Amniotic stem cell (primary cell): Measurements from ENCODE around the gene CACNG4.
"Not testable (repeated sequence)": the region's sequence is repeated elsewhere in the genome, so short reads cannot be mapped to it uniquely, and the experiment has no call there.

Source experiments
- DNase-seq: peaks from one replicate; lab custom pipeline; 2025; lab: John Stamatoyannopoulos, UW

Gene CACNG4

DNA sequence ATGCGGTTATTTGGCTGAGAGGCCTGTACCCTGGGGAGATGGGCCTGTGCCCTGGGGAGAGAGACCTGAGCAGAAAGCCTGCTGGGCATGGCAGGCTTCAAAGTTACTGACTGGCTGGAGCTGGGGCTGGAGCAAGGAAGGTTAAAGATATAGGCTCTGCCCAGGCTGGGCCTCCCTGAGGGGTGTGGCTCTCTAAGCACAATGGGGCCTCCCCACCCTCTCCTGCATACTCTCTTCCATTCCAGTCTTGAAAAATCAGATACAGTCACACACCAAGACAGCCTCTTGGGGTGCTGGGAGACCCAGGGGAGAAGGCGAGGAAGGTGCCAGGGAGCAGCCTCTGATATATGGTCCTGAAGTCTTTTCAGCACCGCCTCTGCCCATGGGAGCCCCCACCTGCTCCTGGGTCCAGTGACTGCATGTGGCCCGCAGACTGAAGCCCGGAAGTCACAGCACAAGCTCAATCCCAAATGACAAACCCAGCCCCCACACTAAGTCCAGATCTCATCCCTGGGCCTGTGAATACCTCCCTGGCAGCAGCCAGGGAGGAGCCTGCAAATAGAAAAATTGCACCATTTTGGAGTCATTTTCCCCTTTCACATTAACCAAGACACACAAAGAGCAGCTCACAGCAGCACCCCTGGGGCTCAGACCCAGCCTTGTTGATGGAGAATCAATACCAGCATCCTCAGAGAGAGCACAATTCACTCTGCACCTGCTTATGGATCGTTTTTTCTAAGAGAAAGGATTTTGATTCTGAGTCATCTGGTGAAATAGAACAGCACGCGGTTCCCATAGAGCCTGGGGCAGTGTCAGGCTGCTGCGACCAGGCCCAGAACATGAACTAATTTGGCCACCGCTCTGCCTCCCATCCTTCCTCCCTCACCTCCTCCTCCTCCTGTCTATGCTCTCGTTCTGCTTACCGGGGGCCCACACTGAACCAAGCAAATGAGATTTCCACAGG lies 54.2 kb downstream of the CACNG4 start:
- DNase-seq, result no peak

DNA sequence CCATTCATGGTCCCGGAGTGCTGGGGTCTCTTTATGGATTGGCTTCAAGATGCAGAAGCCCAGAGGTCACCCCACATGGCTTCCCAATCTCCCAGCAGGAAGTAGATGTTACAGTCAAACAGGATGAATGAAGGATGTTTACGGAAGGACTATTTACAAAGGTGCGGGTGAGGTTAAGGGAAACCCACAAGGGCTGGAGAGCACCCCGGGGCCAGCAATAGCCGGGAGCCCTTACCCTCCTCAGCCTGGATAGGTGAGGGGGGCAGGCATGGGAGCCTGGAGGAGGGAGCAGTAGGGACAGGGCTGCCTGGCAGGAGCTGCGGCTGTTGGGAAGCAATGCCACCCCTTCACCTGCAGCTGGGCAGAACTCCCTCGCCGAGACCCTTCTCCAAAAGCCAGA lies 55.3 kb downstream of the CACNG4 start:
- no peak for DNase-seq

DNA sequence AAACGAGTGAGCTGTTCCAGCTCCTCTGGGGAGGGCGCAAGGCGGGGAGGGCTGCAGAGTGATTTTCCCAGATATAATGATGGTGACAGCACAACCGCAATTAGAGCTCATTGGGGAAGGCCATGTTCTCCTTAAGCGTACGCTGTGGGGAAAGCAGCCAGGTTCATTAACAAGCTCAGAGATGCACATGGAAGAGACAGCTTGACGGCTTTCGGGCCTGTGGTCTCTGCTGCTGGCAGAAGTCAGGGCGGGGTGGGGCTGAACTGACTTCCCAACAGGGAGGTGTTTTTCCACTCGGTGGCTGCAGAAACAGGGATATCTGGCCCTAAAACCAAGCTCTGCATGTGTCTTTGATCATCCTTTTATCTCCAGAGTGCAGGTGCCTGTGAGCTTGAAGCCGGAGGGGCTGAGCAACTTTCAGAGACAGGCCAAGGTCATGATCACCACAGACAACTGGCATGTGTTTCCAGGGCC lies 55.8 kb downstream of the CACNG4 start:
- DNase-seq, result no peak

DNA sequence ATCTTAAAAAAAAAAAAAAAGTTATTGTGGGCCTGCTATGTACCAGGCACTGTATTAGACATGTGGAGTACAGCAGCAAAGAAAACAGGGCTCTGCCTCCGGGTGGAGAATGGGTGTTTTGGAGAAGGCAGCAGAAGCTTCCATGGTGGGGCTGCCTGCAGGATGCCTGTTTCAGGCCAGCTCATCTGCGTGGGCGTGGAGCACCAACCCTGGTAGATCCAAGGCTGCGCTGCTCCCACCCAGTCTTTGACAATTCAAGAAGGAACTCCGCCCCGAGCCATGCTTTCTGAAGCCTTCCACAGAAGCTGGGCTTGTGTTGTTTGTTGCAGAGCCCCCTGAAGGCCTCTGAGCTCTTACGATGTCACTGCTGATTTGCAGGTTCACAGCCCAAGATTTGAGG lies 56.7 kb downstream of the CACNG4 start:
- no peak for DNase-seq

DNA sequence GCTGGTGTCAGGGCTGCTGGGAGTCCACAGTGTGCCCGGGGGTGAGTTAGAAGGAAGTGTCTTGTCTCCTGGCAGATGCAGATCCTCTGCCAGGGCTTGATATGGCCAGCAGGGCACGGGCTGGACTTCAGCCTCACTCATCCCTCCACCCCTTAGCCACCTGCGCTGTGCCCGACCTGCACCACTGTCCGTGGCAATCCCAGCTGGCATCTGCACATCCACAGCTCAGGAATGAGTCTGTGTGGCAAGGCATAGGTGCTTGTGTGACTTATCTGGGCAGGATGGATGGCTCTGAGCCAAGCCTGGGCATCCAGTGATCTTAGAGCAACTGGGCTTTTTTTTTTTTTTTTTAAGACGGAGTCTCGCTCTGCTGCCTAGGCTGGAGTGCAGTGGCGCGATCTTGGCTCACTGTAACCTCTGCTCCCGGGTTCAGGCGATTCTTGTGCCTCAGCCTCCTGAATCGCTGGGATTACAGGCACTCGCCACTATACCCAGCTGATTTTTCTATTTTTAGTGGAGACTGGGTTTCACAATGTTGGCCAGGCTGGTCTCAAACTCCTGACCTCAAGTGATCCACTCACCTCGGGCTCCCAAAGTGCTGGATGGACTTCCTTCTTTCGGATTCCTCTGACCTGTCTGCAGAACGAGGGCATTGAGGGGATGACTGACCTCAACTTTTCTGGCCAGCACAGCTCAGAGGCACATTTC lies 57.4 kb downstream of the CACNG4 start:
- DNase-seq, result no peak

DNA sequence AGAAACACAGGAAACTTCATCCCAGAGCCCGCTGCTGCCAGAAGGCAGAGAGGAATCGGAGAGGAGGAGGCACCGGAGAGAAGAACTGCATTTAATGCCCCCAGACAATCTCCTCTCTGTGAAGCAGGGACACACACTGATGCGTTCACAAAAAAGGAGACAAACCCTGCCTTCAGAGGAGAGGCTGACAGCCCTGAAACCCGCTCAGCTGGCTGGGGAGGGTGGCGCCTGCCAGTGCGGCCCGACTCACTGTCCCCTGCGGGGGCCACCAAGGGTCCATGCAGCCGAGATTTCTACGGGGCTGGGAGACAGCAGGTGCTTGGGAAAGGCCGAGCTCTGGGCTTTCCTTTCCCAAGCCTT lies 57.9 kb downstream of the CACNG4 start:
- DNase-seq, result no peak

DNA sequence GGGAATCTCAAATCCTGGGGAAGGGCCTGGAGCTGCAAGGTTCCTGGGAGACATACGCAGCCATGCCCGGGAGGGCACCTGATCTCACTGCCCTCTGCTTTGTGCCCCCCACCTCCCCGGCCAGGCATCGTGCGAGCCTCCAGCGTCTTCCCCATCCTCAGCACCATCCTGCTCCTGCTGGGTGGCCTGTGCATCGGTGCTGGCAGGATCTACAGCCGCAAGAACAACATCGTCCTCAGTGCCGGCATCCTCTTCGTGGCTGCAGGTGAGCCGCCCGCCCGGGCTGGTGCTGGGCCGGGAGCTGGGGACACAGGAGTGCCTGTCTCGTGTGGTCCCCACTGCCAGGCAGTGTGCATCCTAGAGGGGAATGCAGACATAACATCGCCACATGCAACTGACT lies 60.2 kb downstream of the CACNG4 start:
- no peak for DNase-seq

DNA sequence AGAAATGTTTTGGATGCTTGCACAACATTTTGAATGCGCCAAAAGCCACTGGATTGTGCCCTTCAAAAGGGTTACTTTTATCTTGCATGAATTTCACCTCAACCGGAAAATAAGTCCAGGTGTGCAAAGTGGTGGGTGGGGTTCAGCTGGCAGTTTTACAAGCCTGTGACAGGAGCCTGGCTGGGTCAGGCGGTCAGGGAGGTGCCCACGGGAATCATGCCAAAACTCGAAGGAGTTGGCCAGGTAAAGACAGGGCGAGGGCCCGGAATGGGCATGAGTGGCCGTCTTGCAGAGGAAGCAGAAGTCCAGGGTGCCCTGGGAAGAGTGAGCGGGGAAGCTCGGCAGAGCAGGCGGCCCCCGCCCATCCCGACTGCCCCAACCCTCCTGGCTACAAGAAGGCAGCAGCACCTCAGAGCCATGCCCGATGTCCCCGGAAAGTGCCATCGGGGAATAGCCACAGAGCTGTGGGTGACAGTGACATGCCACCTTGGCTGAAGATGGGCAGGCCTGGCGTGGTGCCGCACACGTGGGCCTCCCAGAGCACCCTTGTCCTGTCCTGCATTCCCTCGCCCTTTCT lies 60.8 kb downstream of the CACNG4 start:
- no peak for DNase-seq

DNA sequence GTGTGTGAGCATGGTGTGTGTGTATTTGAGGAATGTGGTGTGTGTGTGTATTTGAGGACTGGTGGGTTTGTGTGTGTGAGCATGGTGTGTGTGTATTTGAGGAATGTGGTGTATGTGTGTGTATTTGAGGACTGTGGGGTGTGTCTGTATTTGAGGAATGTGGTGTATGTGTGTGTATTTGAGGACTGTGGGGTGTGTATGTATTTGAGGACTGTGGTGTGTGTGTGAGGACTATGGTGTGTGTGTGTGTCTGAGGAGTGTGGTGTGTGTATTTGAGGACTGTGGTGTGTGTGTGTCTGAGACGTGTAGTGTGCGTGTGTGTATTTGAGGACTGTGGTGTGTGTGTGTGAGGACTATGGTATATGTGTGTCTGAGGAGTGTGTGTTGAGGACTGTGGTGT lies 61.8 kb downstream of the CACNG4 start:
- DNase-seq, result no peak

DNA sequence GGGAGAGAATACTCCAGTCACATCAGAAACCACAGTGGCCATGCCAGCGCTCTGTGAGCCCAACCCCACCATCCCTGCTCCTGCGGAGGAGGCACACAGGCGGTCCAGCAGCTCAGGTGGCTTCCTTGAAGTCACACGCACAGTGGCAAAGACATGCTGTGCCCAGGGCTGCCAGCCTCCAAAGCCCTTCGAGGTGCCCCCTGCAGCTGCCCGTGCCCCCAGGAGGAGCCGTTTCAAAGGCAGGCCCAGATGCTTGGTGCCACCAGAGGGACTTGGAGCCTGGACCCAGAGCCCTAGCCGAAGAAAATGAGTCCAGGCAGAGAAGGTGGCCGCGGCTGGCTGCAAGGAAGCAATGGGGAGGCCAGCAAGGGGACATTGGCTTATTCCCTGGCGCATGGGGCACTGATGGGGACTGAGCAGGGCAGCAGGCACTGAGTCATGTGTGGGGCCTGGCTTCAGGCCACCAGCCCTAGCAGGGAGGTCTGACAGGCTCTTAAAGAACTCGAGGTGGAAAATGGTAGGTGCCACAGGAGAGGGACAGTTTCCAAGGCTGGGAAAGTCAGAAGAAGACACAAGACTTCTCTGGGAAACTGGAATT lies 62.6 kb downstream of the CACNG4 start:
- no peak for DNase-seq

DNA sequence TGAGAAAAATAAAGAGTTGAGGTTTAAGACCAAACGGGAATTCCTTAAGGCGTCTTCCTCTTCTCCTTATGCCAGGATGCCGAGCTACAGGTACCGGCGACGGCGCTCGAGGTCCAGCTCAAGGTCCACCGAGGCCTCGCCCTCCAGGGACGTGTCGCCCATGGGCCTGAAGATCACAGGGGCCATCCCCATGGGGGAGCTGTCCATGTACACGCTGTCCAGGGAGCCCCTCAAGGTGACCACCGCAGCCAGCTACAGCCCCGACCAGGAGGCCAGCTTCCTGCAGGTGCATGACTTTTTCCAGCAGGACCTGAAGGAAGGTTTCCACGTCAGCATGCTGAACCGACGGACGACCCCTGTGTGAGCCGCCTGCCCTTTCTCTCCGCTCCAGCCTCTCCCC lies 66.1 kb downstream of the CACNG4 start:
- DNase-seq, result no peak

DNA sequence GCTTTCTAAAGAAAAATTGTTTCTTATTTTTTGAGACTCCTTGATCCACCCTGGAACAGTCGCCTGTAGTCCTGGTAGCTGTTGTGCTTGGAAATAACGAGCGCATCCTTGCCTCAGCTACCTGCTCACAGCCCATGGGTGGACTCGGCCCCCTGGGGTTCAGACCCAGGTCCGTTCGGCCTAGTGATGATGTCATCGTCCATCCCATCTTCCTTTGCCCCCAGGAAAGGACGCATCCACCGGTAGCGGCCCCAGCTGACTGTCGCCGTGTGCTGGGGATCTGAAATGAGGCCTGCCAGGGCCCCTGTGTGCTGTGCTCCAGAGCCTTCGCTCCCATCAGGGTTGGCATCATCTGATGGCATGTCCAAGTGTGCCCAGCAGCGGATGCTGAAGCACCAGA lies 67.9 kb downstream of the CACNG4 start:
- no peak for DNase-seq

DNA sequence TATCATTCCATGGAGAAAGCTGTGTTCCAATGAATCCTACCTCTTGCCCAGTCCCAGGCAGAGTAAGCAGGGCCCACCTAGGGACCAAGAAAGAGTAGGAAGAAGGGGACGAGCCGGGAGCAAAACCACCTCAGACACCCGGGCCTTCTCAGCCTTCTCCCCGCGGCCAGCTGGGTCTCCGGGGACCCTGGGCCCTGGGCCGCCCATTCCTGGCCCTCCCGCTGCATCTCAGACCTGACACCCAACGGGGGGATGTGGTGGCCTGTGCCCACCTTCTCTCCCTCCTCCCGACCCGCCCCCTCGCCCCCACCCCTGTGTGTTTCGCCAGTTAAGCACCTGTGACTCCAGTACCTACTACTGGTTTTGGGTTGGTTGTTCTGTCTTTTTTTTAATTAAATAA lies 68.5 kb downstream of the CACNG4 start:
- no peak for DNase-seq

DNA sequence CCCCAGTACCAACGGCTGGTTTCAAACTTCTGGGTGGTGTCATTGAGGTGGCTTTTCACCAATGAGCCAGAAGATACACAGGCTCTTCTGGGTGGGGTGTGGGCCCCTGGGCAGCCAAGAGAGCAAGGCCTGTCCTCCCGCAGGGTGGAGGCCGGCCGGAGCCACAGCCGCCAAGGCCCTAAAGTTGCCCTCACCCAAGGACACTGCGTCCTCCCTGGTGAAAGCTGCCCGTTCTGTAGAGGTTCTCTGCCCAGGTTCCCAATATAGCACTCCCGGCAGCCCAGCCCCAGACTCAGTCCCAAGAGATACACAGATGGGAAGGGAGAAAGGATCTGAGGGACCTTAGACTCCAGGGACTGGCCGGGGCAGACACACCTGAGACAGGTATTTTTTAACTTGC lies 69.1 kb downstream of the CACNG4 start:
- no peak for DNase-seq

DNA sequence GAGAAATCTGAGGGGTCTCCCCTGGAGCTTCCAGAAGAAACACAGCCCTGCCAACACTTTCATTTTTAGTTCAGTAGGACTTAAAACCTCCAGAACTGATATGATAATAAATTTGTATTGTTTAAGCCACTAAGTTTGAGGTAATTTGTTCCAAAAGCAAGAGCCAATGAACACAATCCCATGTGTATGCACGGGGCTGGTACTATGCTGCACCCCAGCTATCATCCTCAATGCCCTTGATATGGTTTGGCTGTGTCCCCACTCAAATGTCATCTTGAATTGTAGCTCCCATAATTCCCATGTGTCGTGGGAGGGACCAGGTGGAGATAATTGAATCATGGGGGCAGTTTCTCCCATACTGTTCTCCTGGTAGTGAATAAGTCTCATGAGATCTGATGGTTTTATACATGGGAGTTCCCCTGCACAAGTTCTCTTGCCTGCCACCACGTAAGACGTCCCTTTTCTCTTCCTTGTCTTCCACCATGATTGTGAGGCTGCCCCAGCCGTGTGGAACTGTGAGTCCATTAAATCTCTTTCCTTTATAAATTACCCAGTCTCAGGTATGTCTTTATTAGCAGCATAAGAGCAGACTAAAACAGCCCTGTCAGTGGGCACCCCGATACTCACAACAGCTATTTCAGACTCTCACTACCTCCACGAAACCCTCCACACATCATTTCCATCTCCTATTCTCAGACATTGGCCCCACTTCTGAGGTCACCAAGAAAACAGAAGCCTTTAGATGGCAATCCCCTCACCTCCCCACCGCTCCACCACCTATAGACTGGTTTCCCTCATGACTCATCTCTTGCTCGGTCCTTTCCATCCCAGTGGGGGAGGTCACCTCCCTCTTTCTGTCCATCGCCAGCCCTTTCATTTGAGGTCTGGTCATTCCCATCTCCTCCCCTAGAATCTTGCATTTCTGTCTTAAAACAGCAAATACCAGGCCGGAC lies 70.9 kb downstream of the CACNG4 start:
- no peak for DNase-seq

DNA sequence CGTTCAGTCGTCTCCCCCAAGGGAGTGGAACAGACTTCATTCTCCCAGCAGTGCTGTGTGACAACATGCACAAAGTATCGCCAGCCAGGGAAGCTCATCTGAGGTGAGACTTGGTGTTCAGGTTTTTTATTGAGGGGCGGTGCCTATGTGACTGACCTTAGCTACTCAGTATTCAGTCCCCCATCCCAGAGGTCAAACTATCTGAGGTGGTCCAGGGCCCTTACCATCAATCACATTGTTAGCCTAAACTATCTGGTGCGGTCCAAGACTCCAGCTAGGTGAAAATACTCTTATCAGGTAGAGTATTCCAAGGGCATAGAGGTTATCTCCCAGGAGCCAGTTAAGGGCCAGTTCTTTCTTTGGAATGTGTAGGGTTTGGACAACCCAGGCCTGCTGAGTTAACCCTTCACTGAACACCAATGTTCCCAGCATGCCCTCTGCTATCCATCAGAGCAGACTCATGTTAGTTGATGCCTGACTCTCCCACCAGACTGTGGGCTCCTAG lies 74.4 kb downstream of the CACNG4 start:
- DNase-seq, result no peak

DNA sequence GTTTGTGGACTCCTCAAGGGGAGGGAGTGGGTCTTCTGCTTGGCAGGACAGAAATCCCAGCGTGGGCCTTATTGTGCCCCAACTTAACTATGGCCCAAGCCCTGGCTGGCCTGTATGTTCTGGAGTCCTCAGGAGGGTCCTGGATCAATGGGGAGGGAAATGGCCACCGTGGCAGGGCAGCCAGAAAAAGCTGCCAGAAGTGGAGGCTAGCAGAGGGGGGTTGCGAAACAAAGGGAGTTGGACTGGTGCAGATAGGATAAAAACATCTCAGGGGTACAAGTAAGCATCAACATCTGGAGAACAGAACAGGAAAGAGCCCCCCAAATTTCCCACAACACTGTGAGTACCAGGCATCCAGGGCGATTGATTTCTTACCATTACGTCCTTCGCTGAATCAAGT lies 76.1 kb downstream of the CACNG4 start:
- no peak for DNase-seq

DNA sequence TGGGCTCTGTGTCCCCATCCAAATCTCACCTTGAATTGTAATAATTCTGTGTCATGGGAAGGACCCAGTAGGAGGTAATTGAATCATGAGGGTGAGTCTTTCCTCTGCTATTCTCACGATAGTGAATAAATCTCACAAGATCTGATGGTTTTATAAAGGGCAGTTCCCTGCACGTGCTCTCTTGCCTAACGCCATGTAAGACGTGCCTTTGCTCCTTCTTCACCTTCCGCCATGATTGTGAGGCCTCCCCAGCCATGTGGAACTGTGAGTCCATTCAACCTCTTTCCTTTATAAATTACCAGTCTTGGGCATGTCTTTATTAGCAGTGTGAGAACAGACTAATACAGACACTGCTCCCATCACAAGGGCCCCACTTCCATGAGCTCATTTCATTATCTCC lies 76.6 kb downstream of the CACNG4 start:
- not testable (repeated sequence) for DNase-seq

DNA sequence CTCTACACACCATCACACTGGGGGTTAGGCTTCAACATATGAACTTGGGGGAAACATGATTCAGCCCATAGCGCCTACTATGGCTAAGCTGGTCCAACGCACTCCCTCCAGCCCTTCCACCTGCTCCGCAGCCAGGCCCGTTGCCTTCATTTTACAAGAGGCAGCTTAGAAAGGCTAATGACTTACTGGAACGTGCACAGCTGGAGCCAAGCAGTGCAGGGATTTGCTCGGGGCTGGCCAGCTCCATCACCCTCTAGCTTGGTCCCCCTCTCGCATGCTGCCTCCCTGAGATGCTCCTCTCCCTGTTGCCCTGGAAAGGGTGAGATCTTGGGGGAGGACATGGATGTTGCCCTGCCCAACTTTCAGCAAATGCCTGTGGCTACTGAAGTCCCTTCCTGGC lies 77.0 kb downstream of the CACNG4 start:
- no peak for DNase-seq

DNA sequence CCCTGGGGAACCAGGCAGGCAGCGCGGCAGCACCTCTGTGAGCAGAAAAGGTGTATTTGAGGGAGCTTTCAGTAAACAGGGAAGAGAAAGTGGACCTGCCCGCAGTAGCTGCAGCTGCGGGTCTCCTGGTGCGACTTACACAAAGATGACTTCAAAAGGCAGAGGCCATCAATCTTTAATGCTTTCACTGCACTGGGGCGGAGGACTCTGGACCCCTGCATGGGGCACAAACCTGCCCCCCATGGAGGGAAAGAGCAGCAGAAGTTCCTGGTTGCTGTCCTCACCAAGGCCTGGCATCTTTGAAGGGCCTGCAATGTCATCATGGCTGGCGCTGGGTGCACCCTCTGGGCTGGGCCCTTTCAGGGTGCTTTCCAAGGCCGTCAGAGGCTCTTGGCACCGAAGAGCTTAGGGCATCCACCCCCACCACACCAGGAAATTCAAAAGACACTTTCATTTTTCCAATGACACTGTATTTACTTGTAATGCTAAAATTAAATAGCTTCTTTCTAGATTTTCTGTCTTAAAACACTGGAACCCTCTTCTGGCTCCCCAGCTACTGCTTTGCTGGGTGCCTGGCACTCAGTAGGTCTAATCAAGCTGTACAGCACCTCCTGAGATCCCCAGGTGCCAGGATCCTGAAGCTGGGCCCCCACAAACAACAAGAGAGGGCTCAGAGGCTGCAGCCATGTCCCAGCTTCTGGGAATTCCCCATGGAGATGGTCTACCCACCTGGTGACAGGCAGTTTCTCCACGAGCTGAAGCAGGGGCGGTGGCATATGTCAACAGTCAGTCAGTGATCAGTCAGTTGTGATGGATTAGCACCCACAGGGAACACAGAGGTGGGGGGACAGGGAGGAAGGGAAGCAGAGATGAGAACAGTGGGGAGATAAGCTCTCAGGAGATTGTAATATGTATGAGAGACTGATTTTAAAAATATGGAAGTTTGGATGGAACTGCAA lies 77.7 kb downstream of the CACNG4 start:
- no peak for DNase-seq
